ENCODE data around the gene SRSF8. TPM values are rescaled to one million over a fixed set of nuclear protein-coding genes. Genes with fewer than 3 reads are reported as not detected.
A peak's percentile ranks its signal among the peaks of the same experiment; 100 is the strongest.

Gene SRSF8
- total RNA-seq, 2 experiments from 2014 or later, result 23.9 to 45.9 TPM

DNA sequence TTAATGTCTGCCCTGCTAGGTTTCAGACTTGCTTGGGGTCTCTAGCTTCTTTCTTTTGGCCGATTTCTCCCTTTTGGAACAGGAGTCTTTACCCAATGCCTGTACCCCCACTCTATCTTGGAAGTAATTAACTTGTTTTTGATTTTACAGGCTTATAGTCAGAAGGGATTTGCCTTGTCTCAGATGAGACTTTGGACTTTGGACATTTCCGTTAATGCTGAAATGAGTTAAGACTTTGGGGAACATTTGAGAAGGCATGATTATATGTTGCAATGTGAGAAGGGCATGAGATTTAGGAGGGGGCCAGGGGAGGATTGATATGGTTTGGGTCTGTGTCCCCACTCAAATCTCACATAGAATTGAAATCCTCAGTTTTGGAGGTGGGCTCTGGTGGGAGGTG, 12.4 kb upstream of the SRSF8 start:
- no peak for ATAC-seq
- Mint-ChIP-seq H3K4me1 (no peaks in the 10 kb centered on the region), H3K9me3 (ENCODE audit: low read depth) (no peaks in the 10 kb centered on the region), H3K27ac (no peak overlapping the region), H3K36me3 (no peaks in the 10 kb centered on the region), H3K4me3 (no peak overlapping the region), H3K27me3 (peaks cover 34% of the 10 kb centered on the region)
- CTCF ChIA-PET, result interaction anchor here (0.8 kb wide), 1 partner anchor 98 kb away, joined by 3 read pairs; no protein-coding TSS in a partner anchor
- no peak for DNase-seq

DNA sequence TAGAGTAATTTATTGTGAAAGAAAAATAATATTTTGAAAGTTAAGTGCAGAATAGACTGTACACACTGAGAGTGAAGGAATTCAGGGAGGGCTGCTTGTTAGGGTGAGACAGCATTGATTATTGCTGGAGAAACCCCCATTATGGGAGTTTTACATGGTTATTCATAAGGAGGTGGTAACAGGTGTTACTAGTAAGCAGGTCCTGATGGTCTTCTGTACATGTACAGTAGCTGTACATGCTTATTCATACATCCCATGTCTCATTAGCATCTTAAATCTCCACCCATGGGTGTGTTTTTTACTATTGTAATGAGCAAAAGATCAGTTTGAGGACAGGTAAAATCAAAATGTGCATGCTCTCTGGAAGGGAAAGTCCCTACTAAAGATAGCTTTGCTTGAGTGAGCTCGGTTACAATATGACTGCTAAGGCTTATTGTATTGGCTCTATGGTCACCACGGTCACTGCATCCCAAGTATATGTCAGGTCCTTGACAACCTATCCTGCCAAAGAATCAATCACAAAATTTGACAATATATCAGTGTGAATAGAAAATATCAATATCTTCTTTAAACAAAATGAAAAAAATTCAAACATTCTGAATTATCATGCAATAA, 11.3 kb upstream of the SRSF8 start:
- Mint-ChIP-seq H3K4me1 (no peaks in the 10 kb centered on the region), H3K36me3 (no peaks in the 10 kb centered on the region), H3K27ac (no peak overlapping the region), H3K9me3 (ENCODE audit: low read depth) (no peaks in the 10 kb centered on the region), H3K27me3 (peaks cover 41% of the 10 kb centered on the region), H3K4me3 (no peak overlapping the region)
- ATAC-seq, result no peak
- CTCF ChIA-PET, result no interaction called here
- no peak for DNase-seq

DNA sequence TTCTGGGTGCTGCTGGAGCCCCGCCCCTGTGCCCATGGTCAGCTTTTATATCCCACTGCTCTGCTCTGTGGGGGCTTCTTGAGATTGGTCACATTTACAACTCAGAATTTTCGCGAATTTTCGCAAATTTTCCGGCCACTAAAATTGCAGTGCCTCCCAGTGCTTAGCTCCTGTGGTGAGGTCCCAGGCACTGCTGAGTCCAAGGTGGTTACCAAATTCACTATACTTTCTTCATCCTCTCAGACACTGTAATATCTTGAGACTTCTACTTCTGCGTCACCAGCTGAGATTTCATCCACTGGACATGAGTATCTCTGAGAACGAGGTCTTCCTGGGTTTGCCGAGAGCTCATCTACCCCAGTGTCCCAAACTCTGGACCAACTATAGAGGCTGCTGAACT, 8.8 kb upstream of the SRSF8 start:
- no peaks in the 10 kb centered on the region for H3K9me3 Mint-ChIP-seq (ENCODE audit: low read depth)
- DNase-seq (no peak), ATAC-seq (no peak)
- H3K27ac Mint-ChIP-seq, result no peak overlapping the region
- CTCF ChIA-PET, result interaction anchor here (1.7 kb wide), 1 partner anchor 9 kb away, joined by 6 read pairs; the partner anchor contains the start of gene SRSF8
- peaks cover 59% of the 10 kb centered on the region for H3K27me3 Mint-ChIP-seq
- no peak overlapping the region for H3K4me3 Mint-ChIP-seq
- H3K36me3 Mint-ChIP-seq, result no peaks in the 10 kb centered on the region
- peaks cover 2% of the 10 kb centered on the region for H3K4me1 Mint-ChIP-seq

DNA sequence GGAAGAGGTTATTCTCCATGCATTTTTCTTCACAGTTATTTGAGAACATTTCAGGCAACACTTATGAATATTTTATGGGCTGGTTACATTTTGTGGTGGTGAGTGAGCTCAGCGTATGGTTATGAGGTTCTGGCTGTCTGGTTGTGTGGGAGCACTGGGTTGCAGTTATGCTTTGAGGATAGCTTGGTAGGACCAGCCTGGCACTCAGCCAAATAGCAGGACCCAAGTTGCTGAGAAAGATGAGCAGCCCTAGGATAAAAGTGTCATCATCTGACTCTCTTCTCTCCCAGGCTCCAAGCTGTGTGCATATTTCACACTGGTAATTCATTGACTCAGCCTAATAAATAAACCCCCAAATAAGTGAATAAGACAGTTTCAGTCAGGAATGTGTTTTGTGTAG, 8.1 kb upstream of the SRSF8 start:
- no peaks in the 10 kb centered on the region for H3K9me3 Mint-ChIP-seq (ENCODE audit: low read depth)
- H3K36me3 Mint-ChIP-seq, result no peaks in the 10 kb centered on the region
- DNase-seq (no peak), ATAC-seq (no peak)
- H3K27ac Mint-ChIP-seq, result no peak overlapping the region
- H3K4me1 Mint-ChIP-seq, result peaks cover 2% of the 10 kb centered on the region
- H3K27me3 Mint-ChIP-seq, result peaks cover 54% of the 10 kb centered on the region
- CTCF ChIA-PET, result interaction anchor here (1.7 kb wide), 1 partner anchor 8 kb away, joined by 6 read pairs; the partner anchor contains the start of gene SRSF8
- no peak overlapping the region for H3K4me3 Mint-ChIP-seq

DNA sequence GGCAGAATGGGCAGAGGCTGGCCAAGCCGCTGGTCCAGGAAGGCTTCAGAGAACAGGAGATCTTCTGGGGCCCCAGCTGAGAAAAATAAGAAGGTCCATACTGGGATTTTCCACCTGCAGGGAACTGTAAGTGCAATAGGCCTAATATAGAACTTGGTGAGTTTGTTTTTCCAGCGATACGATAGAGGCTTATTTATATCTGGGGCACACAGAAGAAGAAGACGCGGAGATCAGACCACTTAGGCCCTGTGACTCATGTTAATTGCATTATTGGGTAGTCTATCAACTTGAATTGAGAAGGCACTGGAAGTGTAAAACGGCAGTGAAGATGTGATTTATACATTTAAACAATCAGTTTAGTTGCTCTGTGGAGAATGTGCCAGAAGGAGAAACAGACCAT, 7.7 kb upstream of the SRSF8 start:
- H3K4me1 Mint-ChIP-seq, result peaks cover 2% of the 10 kb centered on the region

DNA sequence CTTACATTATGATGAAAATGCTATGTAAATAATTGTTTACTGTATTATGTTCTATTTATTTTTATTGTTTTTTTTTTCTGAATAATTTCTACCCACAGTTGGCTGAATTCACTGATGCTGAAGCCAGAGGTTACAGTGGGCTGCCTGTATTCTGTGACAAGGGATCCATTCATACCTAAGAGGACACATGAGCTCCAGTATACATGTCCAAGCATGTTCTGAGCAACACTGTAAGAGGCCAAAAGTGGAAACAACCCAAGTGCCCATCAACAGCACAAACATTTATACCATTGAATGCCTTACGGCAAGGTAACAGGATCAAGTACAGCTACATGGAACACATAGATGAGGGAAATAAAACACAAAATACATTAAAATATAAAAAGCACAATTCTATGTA, 1.4 kb upstream of the SRSF8 start:
- peaks cover 25% of the 10 kb centered on the region for H3K27me3 Mint-ChIP-seq
- peaks cover 15% of the 10 kb centered on the region for H3K4me1 Mint-ChIP-seq
- DNase-seq, result no peak
- CTCF ChIA-PET, result interaction anchor here (3.2 to 21.6 kb wide), 2 partner anchors 31 to 87 kb away, joined by 11 to 321 read pairs; partner anchors contain the start of gene ENDOD1
- no peak for ATAC-seq
- peaks cover 7% of the 10 kb centered on the region for H3K36me3 Mint-ChIP-seq
- H3K9me3 Mint-ChIP-seq (ENCODE audit: low read depth), result no peaks in the 10 kb centered on the region
- no peak overlapping the region for H3K27ac Mint-ChIP-seq
- no peak overlapping the region for H3K4me3 Mint-ChIP-seq

More for the DNA sequence above, 7.7 kb upstream of the SRSF8 start:
- no peak for DNase-seq
- no peak overlapping the region for H3K4me3 Mint-ChIP-seq
- ATAC-seq, result no peak
- CTCF ChIA-PET, result no interaction called here
- no peaks in the 10 kb centered on the region for H3K36me3 Mint-ChIP-seq
- H3K9me3 Mint-ChIP-seq (ENCODE audit: low read depth), result no peaks in the 10 kb centered on the region
- H3K27ac Mint-ChIP-seq, result no peak overlapping the region
- peaks cover 52% of the 10 kb centered on the region for H3K27me3 Mint-ChIP-seq

DNA sequence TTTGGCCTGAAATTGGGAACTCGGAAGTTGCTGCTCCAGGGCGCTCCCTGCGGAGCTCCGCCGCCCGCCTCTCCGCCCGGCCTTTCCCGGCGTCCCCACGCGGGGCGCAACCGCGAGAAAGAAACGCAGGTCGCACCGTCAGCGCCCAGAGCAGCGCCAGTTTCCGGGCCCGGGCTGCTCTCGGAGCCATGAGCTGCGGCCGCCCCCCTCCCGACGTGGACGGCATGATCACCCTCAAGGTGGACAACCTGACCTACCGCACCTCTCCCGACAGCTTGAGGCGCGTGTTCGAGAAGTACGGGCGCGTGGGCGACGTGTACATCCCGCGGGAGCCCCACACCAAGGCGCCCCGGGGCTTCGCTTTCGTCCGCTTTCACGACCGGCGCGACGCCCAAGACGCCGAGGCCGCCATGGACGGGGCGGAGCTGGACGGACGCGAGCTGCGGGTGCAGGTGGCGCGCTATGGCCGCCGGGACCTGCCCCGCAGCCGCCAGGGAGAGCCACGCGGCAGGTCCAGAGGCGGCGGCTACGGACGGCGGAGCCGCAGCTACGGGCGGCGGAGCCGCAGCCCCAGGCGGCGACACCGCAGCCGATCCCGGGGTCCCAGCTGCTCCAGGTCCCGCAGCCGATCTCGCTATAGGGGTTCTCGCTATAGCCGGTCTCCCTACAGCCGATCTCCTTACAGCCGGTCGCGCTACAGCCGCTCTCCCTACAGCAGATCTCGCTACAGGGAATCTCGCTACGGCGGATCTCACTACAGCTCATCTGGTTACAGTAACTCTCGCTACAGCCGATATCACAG, 521 bp downstream of the SRSF8 start:
- Mint-ChIP-seq H3K9me3 (ENCODE audit: low read depth) (no peaks in the 10 kb centered on the region), H3K27ac (peak overlapping the region; percentile 93), H3K36me3 (peaks cover 13% of the 10 kb centered on the region), H3K27me3 (peaks cover 10% of the 10 kb centered on the region), H3K4me1 (peaks cover 22% of the 10 kb centered on the region), H3K4me3 (peak overlapping the region; percentile 92)
- DNase-seq (peak; percentile 82), ATAC-seq (peak; percentile 69)
- CTCF ChIA-PET, result interaction anchor here (0.9 to 21.6 kb wide), 16 partner anchors 10 to 939 kb away, joined by 3 to 321 read pairs (median 4); partner anchors contain the start of genes CWC15, ENDOD1, FAM76B and KDM4D

DNA sequence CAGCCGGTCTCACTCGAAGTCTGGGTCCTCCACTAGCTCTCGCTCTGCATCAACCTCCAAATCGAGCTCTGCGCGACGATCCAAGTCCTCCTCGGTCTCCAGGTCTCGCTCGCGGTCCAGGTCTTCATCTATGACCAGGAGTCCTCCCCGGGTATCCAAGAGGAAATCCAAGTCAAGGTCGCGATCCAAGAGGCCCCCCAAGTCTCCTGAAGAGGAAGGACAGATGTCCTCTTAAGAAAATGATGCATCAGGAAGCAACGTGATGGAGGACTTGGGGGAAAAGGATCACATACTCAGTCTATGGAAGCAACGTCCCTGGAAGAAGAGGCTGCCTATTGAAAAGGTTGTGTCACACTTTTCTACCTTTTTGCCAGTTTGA, 1.1 kb downstream of the SRSF8 start:
- ATAC-seq, result no peak
- CTCF ChIA-PET, result interaction anchor here (0.8 to 21.6 kb wide), 15 partner anchors 10 to 939 kb away, joined by 3 to 321 read pairs (median 4); partner anchors contain the start of genes CWC15, ENDOD1, FAM76B and KDM4D

DNA sequence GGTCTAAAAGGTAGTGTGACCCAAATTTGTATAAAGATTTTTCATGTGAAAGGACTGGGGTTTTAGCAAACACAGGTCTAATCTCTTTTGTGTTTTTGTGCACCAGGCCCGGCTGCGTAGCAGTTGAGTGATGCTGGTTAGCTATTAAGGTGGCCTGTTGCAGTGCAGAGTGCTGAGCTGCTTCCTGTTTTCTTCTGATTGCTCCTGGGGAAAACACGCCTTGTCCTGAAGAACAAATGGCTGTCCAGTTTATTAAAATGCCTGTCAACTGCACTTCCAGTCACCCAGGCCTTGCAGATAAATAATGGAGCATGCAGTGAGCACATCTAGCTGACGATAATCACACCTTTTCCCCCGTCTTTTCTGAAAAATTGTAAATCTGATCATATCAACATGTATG, 1.8 kb downstream of the SRSF8 start:
- H3K36me3 Mint-ChIP-seq, result peaks cover 13% of the 10 kb centered on the region
- H3K27me3 Mint-ChIP-seq, result peaks cover 2% of the 10 kb centered on the region
- H3K4me1 Mint-ChIP-seq, result peaks cover 20% of the 10 kb centered on the region
- no peaks in the 10 kb centered on the region for H3K9me3 Mint-ChIP-seq (ENCODE audit: low read depth)
- H3K27ac Mint-ChIP-seq, result peak overlapping the region; percentile 93
- CTCF ChIA-PET, result interaction anchor here (0.8 to 21.6 kb wide), 8 partner anchors 13 to 940 kb away, joined by 3 to 321 read pairs (median 6); partner anchors contain the start of genes CWC15, ENDOD1, KDM4D and PANX1
- peak overlapping the region; percentile 92 for H3K4me3 Mint-ChIP-seq
- peak; percentile 89 for DNase-seq
- ATAC-seq, result peak; percentile 81

More for the DNA sequence above, 1.1 kb downstream of the SRSF8 start:
- Mint-ChIP-seq H3K9me3 (ENCODE audit: low read depth) (no peaks in the 10 kb centered on the region), H3K4me3 (peak overlapping the region; percentile 92), H3K4me1 (peaks cover 20% of the 10 kb centered on the region), H3K27me3 (peaks cover 5% of the 10 kb centered on the region), H3K27ac (peak overlapping the region; percentile 93), H3K36me3 (peaks cover 13% of the 10 kb centered on the region)
- DNase-seq, result no peak

DNA sequence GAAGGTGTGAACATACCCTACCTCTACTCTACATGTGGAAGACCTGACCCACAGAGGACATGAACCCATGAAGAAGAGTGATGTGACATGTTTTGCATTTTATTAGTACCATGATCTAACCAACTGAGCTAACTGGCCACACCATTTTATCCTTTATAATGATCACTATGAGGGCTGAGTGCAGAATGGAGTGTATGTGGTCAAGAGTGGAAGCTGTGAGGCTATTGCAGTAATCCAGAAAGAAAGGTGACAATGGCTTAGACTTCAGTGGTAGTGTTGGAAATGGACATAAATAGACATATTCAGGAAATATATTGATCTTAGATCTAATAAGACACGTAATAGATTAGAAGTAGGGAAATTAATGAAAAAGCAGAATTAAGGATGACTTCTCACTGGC, 3.8 kb downstream of the SRSF8 start:
- no peak for ATAC-seq
- Mint-ChIP-seq H3K27me3 (no peaks in the 10 kb centered on the region), H3K27ac (peak overlapping the region; percentile 31), H3K4me3 (no peak overlapping the region), H3K4me1 (peaks cover 20% of the 10 kb centered on the region), H3K9me3 (ENCODE audit: low read depth) (no peaks in the 10 kb centered on the region), H3K36me3 (peaks cover 13% of the 10 kb centered on the region)
- CTCF ChIA-PET, result interaction anchor here (0.6 to 21.6 kb wide), 14 partner anchors 10 to 698 kb away, joined by 3 to 321 read pairs (median 3); partner anchors contain the start of genes CWC15, ENDOD1 and KDM4D
- DNase-seq, result no peak

DNA sequence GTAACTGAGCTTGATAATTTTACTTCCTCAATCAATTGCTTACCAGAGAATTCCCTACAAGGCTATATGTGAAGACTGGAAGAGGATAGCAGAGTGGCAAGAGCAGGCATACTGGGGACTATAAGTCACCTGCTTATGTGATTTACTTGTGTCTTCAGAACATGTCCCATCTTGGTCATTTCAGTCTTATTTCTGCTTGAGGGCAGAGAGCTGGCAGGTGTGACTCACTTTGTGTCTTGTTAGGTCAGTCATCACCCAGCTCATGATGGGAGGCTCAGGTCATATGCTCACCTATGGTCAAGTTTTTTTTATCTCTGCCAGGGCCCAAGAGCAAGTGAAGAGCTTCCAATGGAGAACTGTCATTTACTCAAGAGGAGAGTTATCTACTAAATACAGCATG, 6.2 kb downstream of the SRSF8 start:
- CTCF ChIA-PET, result interaction anchor here (1.0 to 21.6 kb wide), 5 partner anchors 11 to 449 kb away, joined by 3 to 321 read pairs (median 7); partner anchors contain the start of gene ENDOD1
- DNase-seq (no peak), ATAC-seq (no peak)
- Mint-ChIP-seq H3K27me3 (no peaks in the 10 kb centered on the region), H3K9me3 (ENCODE audit: low read depth) (no peaks in the 10 kb centered on the region), H3K27ac (no peak overlapping the region), H3K4me3 (no peak overlapping the region), H3K4me1 (peaks cover 22% of the 10 kb centered on the region), H3K36me3 (peaks cover 13% of the 10 kb centered on the region)

DNA sequence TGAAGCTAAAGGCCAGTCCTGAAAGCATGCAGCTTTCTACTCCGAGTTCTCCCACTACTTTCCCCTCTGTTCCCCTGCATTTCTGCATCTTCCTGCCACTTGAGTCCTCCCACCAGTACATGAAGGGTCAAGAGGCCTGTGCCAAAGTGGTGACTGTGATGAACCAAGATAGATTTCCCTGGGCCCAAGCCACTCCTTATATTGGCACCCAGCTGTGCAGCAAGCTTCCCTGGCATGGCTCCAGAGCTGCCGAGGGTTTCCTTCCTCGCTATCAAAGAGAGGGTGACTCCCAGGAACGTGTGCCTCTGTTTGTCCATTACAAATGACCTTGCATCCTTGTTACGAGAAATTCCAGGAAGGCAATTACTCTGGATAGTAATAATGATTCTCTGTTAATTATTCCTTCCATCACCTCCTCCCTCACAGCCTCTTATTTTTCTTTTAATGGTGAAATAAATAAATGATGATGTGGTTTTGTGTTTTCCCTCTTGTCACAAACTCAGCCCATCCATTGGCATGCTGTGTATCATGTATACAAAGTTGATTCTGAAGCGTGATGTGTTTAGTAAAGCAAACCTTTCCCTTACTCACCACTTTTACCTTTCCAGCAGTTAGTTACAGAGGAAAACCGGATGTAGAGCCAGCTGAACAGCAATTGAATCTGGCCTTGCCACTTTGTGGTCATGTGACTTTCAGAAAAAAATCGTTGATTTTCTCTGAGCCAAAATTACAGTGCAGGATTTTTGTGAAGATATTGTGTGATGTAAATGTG, 8.3 kb downstream of the SRSF8 start:
- Mint-ChIP-seq H3K27me3 (no peaks in the 10 kb centered on the region), H3K9me3 (ENCODE audit: low read depth) (no peaks in the 10 kb centered on the region), H3K4me1 (peaks cover 17% of the 10 kb centered on the region), H3K27ac (no peak overlapping the region), H3K36me3 (peaks cover 7% of the 10 kb centered on the region), H3K4me3 (no peak overlapping the region)
- CTCF ChIA-PET, result interaction anchor here (1.5 to 21.6 kb wide), 3 partner anchors 22 to 71 kb away, joined by 3 to 321 read pairs (median 258); partner anchors contain the start of gene ENDOD1
- ATAC-seq, result no peak
- no peak for DNase-seq

DNA sequence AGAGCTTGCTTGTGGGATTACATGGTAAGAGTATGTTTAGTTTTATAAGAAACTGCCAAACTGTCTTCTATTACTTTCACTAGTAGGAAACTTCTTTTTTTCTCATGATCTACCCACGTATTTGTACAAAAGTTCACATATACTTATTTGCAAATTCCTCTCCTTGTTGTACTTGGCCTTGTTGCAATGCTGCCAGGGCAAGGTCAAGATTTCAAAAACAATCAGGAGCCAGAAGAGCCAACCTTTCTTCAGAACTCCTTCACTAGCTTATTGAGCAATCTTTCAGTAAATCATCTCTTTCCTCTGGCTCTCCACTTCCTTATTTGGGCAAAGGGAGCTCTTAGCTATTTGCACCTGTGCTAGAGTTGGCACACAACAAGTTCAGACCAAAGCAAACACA, 9.7 kb downstream of the SRSF8 start:
- CTCF ChIA-PET, result interaction anchor here (1.5 to 21.6 kb wide), 4 partner anchors 7 to 69 kb away, joined by 3 to 321 read pairs (median 165); partner anchors contain the start of genes ENDOD1 and SRSF8
- no peaks in the 10 kb centered on the region for H3K27me3 Mint-ChIP-seq
- ATAC-seq (no peak), DNase-seq (no peak)
- H3K9me3 Mint-ChIP-seq (ENCODE audit: low read depth), result no peaks in the 10 kb centered on the region
- H3K4me3 Mint-ChIP-seq, result no peak overlapping the region
- H3K27ac Mint-ChIP-seq, result no peak overlapping the region
- H3K4me1 Mint-ChIP-seq, result peaks cover 10% of the 10 kb centered on the region
- H3K36me3 Mint-ChIP-seq, result no peaks in the 10 kb centered on the region
